ENCODE data around the gene CKAP4. TPM values are rescaled to one million over a fixed set of nuclear protein-coding genes. Genes with fewer than 3 reads are reported as not detected.

The CKAP4 gene
- total RNA-seq, 1 experiment from 2014 or later, result 69.6 TPM

- CTCF ChIA-PET, result interaction anchor here (0.9 to 1.9 kb wide), 3 partner anchors 14 to 153 kb away, joined by 3 to 8 read pairs (median 5); no protein-coding TSS in a partner anchor
- Mint-ChIP-seq H3K27me3 (ENCODE audit: low read depth) (no peaks in the 10 kb centered on the region), H3K27ac (peak overlapping the region; percentile 62), H3K36me3 (peaks cover 29% of the 10 kb centered on the region), H3K4me3 (no peak overlapping the region), H3K9me3 (peaks cover 7% of the 10 kb centered on the region), H3K4me1 (peaks cover 9% of the 10 kb centered on the region)
- POLR2A ChIA-PET, result interaction anchor here (0.6 kb wide), 1 partner anchor 1083 kb away, joined by 4 read pairs; no protein-coding TSS in a partner anchor
- DNase-seq (ENCODE audit: low spot score) (no peak), ATAC-seq (no peak; the same call in 1 of the 2 replicates)
- TF ChIP-seq USF1 (CRISPR knock-in tag; IDR thresholded peaks at IDR 0.05), result no peak
- no peak for TF ChIP-seq ZNF281 (CRISPR knock-in tag; IDR thresholded peaks at IDR 0.05)
- TF ChIP-seq GRHL2 (CRISPR knock-in tag; IDR thresholded peaks at IDR 0.05; ENCODE audit: insufficient replicate concordance, severe bottlenecking), result no peak
- no peak for TF ChIP-seq ELF4 (CRISPR knock-in tag; IDR thresholded peaks at IDR 0.05; ENCODE audit: low read depth)
- no peak for TF ChIP-seq CREB1 (CRISPR knock-in tag; IDR thresholded peaks at IDR 0.05)
- TF ChIP-seq FOXP4 (CRISPR knock-in tag; IDR thresholded peaks at IDR 0.05), result no peak
- no peak for TF ChIP-seq NR3C1 (CRISPR knock-in tag; conservative IDR thresholded peaks at IDR 0.05; ENCODE audit: low read depth)
- no peak for TF ChIP-seq USF2 (CRISPR knock-in tag; IDR thresholded peaks at IDR 0.05)
- TF ChIP-seq ATF1 (CRISPR knock-in tag; IDR thresholded peaks at IDR 0.05), result no peak
- no peak for TF ChIP-seq ESRRA (CRISPR knock-in tag; IDR thresholded peaks at IDR 0.05; ENCODE audit: borderline replicate concordance)
- TF ChIP-seq AFF4 (CRISPR knock-in tag; IDR thresholded peaks at IDR 0.05; ENCODE audit: borderline replicate concordance), result no peak
- no peak for TF ChIP-seq ZNF512 (CRISPR knock-in tag; IDR thresholded peaks at IDR 0.05; ENCODE audit: borderline replicate concordance)
- TF ChIP-seq ETV6 (CRISPR knock-in tag; IDR thresholded peaks at IDR 0.05), result no peak
- TF ChIP-seq ZNF263 (CRISPR knock-in tag; IDR thresholded peaks at IDR 0.05; ENCODE audit: low read depth), result no peak
- no peak for TF ChIP-seq ZNF425 (CRISPR knock-in tag; conservative IDR thresholded peaks at IDR 0.05)
- no peak for TF ChIP-seq GABPB1 (CRISPR knock-in tag; IDR thresholded peaks at IDR 0.05)
- no peak for TF ChIP-seq ZNF423 (CRISPR knock-in tag; IDR thresholded peaks at IDR 0.05)
- no peak for TF ChIP-seq AR (CRISPR knock-in tag; IDR thresholded peaks at IDR 0.05)
- TF ChIP-seq ZNF138 (CRISPR knock-in tag; conservative IDR thresholded peaks at IDR 0.05), result no peak
These were observed 9.7 kb downstream of the CKAP4 start for GRCh38 chr12:106238146-106238545.
